H1 (cell line): ENCODE results near the gene LRRC56. TPM values are rescaled to one million over a fixed set of nuclear protein-coding genes. Genes with fewer than 3 reads are reported as not detected.

ENCODE experiments used
- CTCF ChIA-PET: fragments of 300-600 bp; sonication (Branson Sonifier 250); formaldehyde crosslinking; loops from one replicate; lab custom pipeline; 2021; ENCODE audit not compliant: partially characterized antibody; lab: Charles Lee
- POLR2A ChIA-PET: fragments of 300-600 bp; sonication (Branson Sonifier 250); formaldehyde crosslinking; loops from one replicate; lab custom pipeline; 2021; ENCODE audit warnings: inconsistent platforms; ENCODE audit not compliant: partially characterized antibody; lab: Charles Lee
- DNase-seq, 2 experiments: peaks; one replicate each; pipeline versions ENCODE4 v3.0.0 to v3.0.0-alpha.2; 2010 to 2022; ENCODE audit warnings: low spot score in 2 of 2, low read depth in 1 of 2, mixed read lengths in 1 of 2
- FAIRE-seq: peaks from 2 replicates; lab custom pipeline; 2011; peaks lifted over from hg19 to GRCh38; lab: Jason Lieb, UNC
- H2AFZ ChIP-seq: 2 replicates; pipeline ENCODE4 v1.8.1; 2012; ENCODE audit warnings: low read length, inconsistent platforms
- H2AK5ac ChIP-seq: 2 replicates; pipeline ENCODE4 v1.6.1; 2013; ENCODE audit warnings: low read depth, low read length
- H2BK120ac ChIP-seq: replicated peaks from 2 replicates; pipeline ENCODE3; 2013; ENCODE audit warnings: low read depth, low read length, inconsistent platforms
- H2BK12ac ChIP-seq: 2 replicates; pipeline ENCODE4 v1.6.1; 2013; ENCODE audit warnings: low read depth, low read length
- H2BK15ac ChIP-seq: 2 replicates; pipeline ENCODE4 v1.6.1; 2013; ENCODE audit warnings: low read length
- H2BK20ac ChIP-seq: 2 replicates; pipeline ENCODE4 v1.6.1; 2013; ENCODE audit warnings: low read length
- H2BK5ac ChIP-seq: 2 replicates; pipeline ENCODE4 v1.6.1; 2013; ENCODE audit warnings: low read depth, low read length
- H3K14ac ChIP-seq: 2 replicates; pipeline ENCODE4 v1.6.1; 2013; ENCODE audit warnings: inconsistent platforms; ENCODE audit not compliant: insufficient read length
- H3K18ac ChIP-seq: 2 replicates; pipeline ENCODE4 v1.6.1; 2013; ENCODE audit warnings: low read length; ENCODE audit errors: extremely low read depth
- H3K23ac ChIP-seq: 2 replicates; pipeline ENCODE4 v1.6.1; 2013; ENCODE audit warnings: inconsistent platforms; ENCODE audit not compliant: insufficient read length
- H3K23me2 ChIP-seq: 2 replicates; pipeline ENCODE4 v1.6.1; 2013; ENCODE audit warnings: low read depth, low read length
- H3K27ac ChIP-seq: 2 replicates; pipeline ENCODE4 v1.6.1; 2011; ENCODE audit warnings: low read depth, low read length, inconsistent platforms
- H3K27me3 ChIP-seq, 4 experiments: replicated peaks in 1 of 4; 1 replicate in 1 of 4; 2 replicates in 3 of 4; pipeline versions ENCODE4 v1.6.1 to v1.8.1; 2011 to 2013; ENCODE audit warnings: low read length in 3 of 4, mild to moderate bottlenecking in 3 of 4, inconsistent platforms in 2 of 4, mixed read lengths in 2 of 4, moderate library complexity in 1 of 4; ENCODE audit not compliant: control insufficient read depth in 3 of 4, insufficient read depth in 3 of 4; ENCODE audit errors: extremely low read depth in 1 of 4
- H3K36me3 ChIP-seq, 4 experiments: 2 replicates each; pipeline versions ENCODE4 v1.6.1 to v1.8.1; 2011 to 2013; ENCODE audit warnings: mild to moderate bottlenecking in 4 of 4, low read length in 3 of 4, moderate library complexity in 2 of 4, control low read depth in 1 of 4, inconsistent platforms in 1 of 4; ENCODE audit not compliant: insufficient read depth in 4 of 4, control insufficient read depth in 2 of 4
- H3K4ac ChIP-seq: replicated peaks from 2 replicates; pipeline ENCODE3; 2013; ENCODE audit warnings: low read length, low read depth, mixed read lengths, inconsistent platforms; ENCODE audit not compliant: insufficient read length
- H3K4me1 ChIP-seq, 4 experiments: replicated peaks in 1 of 4; 1 replicate in 1 of 4; 2 replicates in 3 of 4; pipeline versions ENCODE4 v1.6.1 to v1.8.1; 2011 to 2013; ENCODE audit warnings: low read length in 3 of 4, inconsistent platforms in 2 of 4, mixed read lengths in 1 of 4; ENCODE audit not compliant: insufficient read depth in 4 of 4, control insufficient read depth in 3 of 4
- H3K4me2 ChIP-seq, 2 experiments: 2 replicates each; pipeline versions ENCODE4 v1.6.1 to v1.8.1; 2011 to 2013; ENCODE audit warnings: low read depth in 2 of 2, low read length in 2 of 2, control low read depth in 1 of 2, inconsistent platforms in 1 of 2, mild to moderate bottlenecking in 1 of 2; ENCODE audit not compliant: insufficient read depth in 1 of 2
- H3K4me3 ChIP-seq, 4 experiments: fragments of 200-600, 300-600 bp in 1 of 4; sonication (generic), shearing (Covaris generic), sonication (Bioruptor Twin) in 1 of 4; 2 replicates each; pipeline versions ENCODE4 v1.5.1 to v1.8.1; 2011 to 2016; ENCODE audit warnings: low read length in 4 of 4, low read depth in 3 of 4, control low read depth in 2 of 4, inconsistent platforms in 2 of 4, mild to moderate bottlenecking in 2 of 4, mixed read lengths in 1 of 4, moderate library complexity in 1 of 4; ENCODE audit not compliant: insufficient read depth in 2 of 4; ENCODE audit errors: extremely low read depth in 1 of 4
- H3K56ac ChIP-seq: replicated peaks from 2 replicates; pipeline ENCODE3; 2013; ENCODE audit warnings: low read depth, mild to moderate bottlenecking, mixed read lengths, low read length, inconsistent platforms; ENCODE audit not compliant: insufficient read length
- H3K79me1 ChIP-seq: 2 replicates; pipeline ENCODE4 v1.6.1; 2013; ENCODE audit warnings: low read depth, low read length, control low read depth
- H3K79me2 ChIP-seq, 2 experiments: 2 replicates each; pipeline versions ENCODE4 v1.6.1 to v1.8.1; 2012 to 2013; ENCODE audit warnings: low read length in 2 of 2, mild to moderate bottlenecking in 2 of 2, inconsistent platforms in 1 of 2; ENCODE audit not compliant: insufficient read depth in 2 of 2, control insufficient read depth in 1 of 2
- H3K9ac ChIP-seq, 4 experiments: replicated peaks in 1 of 4; 1 replicate in 1 of 4; 2 replicates in 3 of 4; pipeline versions ENCODE4 v1.6.1 to v1.8.1; 2011 to 2013; ENCODE audit warnings: low read depth in 3 of 4, low read length in 3 of 4, control low read depth in 2 of 4, mild to moderate bottlenecking in 2 of 4, moderate library complexity in 2 of 4, inconsistent platforms in 1 of 4; ENCODE audit errors: extremely low read depth in 1 of 4
- H3K9me3 ChIP-seq, 2 experiments: 2 replicates each; pipeline versions ENCODE4 v1.6.1 to v1.8.1; 2012 to 2013; ENCODE audit warnings: mild to moderate bottlenecking in 2 of 2, moderate library complexity in 2 of 2, control low read depth in 1 of 2, inconsistent platforms in 1 of 2, low read depth in 1 of 2, low read length in 1 of 2, mixed read lengths in 1 of 2; ENCODE audit not compliant: insufficient read depth in 2 of 2
- H4K20me1 ChIP-seq, 2 experiments: replicated peaks in 1 of 2; 2 replicates each; pipeline versions ENCODE3 to v1.8.1; 2011 to 2013; ENCODE audit warnings: inconsistent platforms in 2 of 2, low read length in 2 of 2, mild to moderate bottlenecking in 1 of 2; ENCODE audit not compliant: insufficient read depth in 2 of 2, control insufficient read depth in 1 of 2
- H4K5ac ChIP-seq: 2 replicates; pipeline ENCODE4 v1.6.1; 2013; ENCODE audit warnings: low read length, low read depth, mixed read lengths, inconsistent platforms; ENCODE audit not compliant: insufficient read length
- H4K8ac ChIP-seq: 2 replicates; pipeline ENCODE4 v1.8.0; 2013; ENCODE audit warnings: mild to moderate bottlenecking, moderate library complexity, low read length, inconsistent platforms; ENCODE audit not compliant: insufficient read depth; ENCODE audit errors: extremely low read depth
- H4K91ac ChIP-seq: replicated peaks from 2 replicates; pipeline ENCODE3; 2013; ENCODE audit warnings: low read length, mixed read lengths, inconsistent platforms; ENCODE audit not compliant: insufficient read length
- JUND ChIP-seq: IDR thresholded peaks from 2 replicates; pipeline ENCODE4 v1.6.1; 2011; ENCODE audit warnings: mild to moderate bottlenecking, improper control_type of control experiment, low read length
- KDM4A ChIP-seq: IDR thresholded peaks from one replicate; pipeline ENCODE4 v1.7.1; 2012; ENCODE audit warnings: low read depth, mild to moderate bottlenecking, moderate library complexity, low read length, inconsistent platforms; ENCODE audit not compliant: severe bottlenecking
- RXRA ChIP-seq: IDR thresholded peaks from 2 replicates; pipeline ENCODE4 v1.6.1; 2011; ENCODE audit warnings: low read depth, mild to moderate bottlenecking, low read length, moderate library complexity; ENCODE audit not compliant: insufficient read depth
- SIRT6 ChIP-seq: IDR thresholded peaks from one replicate; pipeline ENCODE4 v1.7.1; 2012; ENCODE audit warnings: low read length, inconsistent platforms
- SP4 ChIP-seq: IDR thresholded peaks from 2 replicates; pipeline ENCODE4 v1.6.1; 2012; ENCODE audit warnings: low read length, inconsistent platforms
- WGBS, 2 experiments: shearing (Covaris generic) in 1 of 2; methylation state at CpG; one replicate each; pipeline versions ENCODE4 v1.1.6 to v1.1.7; 2013 to 2015; ENCODE audit warnings: low lambda C conversion rate in 2 of 2, mixed read lengths in 2 of 2, inconsistent platforms in 1 of 2, low coverage in 1 of 2, missing lambda C conversion rate in 1 of 2; ENCODE audit not compliant: insufficient replicate concordance in 2 of 2, insufficient coverage in 1 of 2, insufficient read length in 1 of 2; ENCODE audit errors: extremely low coverage in 1 of 2, missing lambda C conversion rate in 1 of 2; 5-methylcytosine and 5-hydroxymethylcytosine counted together
- polyA plus RNA-seq, 7 experiments: library from polyadenylated mRNA; depleted of rRNA in 3 of 7; stranded (reverse) in 5 of 7; unstranded in 2 of 7; fragments of >200 nt in 5 of 7; fragments of 200-250 nt in 2 of 7; gene quantifications; 1 replicate in 5 of 7; 2 replicates in 1 of 7; 4 replicates in 1 of 7; pipeline versions ENCODE4 v1.2.1 to v1.2.3, GENCODE V29; 2011 to 2013; ENCODE audit warnings: missing spikeins in 2 of 7, mixed read lengths in 2 of 7
- total RNA-seq: library from RNA; stranded (reverse); fragmentation: NEBNext Ultra II Directional; extraction: Animal tissue kit (Norgen Biotek cat#: 25700); gene quantifications from 2 replicates; pipeline ENCODE4 v1.2.1, GENCODE V29; 2021

LRRC56 gene
- total and polyA plus RNA-seq, 2 of the 8 experiments (the other 6 are each of a cell fraction or from before 2014, with no cell fraction given): 0.94 to 1.9 TPM

- no peak overlapping the region for H3K14ac ChIP-seq
- H2BK120ac ChIP-seq: no peak overlapping the region
- H3K23ac ChIP-seq: no peak overlapping the region
- peaks cover 29 to 69% (median 54%) of the 10 kb centered on the region in 4 experiments for H3K36me3 ChIP-seq
- no peak for DNase-seq
- no peak overlapping the region for H4K91ac ChIP-seq
- H2BK12ac ChIP-seq: no peak overlapping the region
- H3K9me3 ChIP-seq: no peaks in the 10 kb centered on the region
- H2BK15ac ChIP-seq: no peak overlapping the region
- H3K18ac ChIP-seq: no peak overlapping the region
- H3K27ac ChIP-seq: no peak overlapping the region
- no peaks in the 10 kb centered on the region for H3K79me2 ChIP-seq
- no peaks in the 10 kb centered on the region for H3K27me3 ChIP-seq
- H3K4me1 ChIP-seq: no peaks in the 10 kb centered on the region
- H3K4me2 ChIP-seq: no peak overlapping the region
- POLR2A ChIA-PET: interaction anchor here (1.0 to 1.5 kb wide), 4 partner anchors 10 to 146 kb away, joined by 3 to 4 read pairs (median 3); partner anchors contain the start of genes IRF7 and TALDO1
- CTCF ChIA-PET: interaction anchor here (0.6 to 1.4 kb wide), 3 partner anchors 10 to 47 kb away, joined by 3 to 6 read pairs (median 3); no protein-coding TSS in a partner anchor
- H4K8ac ChIP-seq: no peak overlapping the region
- no peak overlapping the region for H2AFZ ChIP-seq
- H2BK5ac ChIP-seq: no peak overlapping the region
- no peaks in the 10 kb centered on the region for H3K23me2 ChIP-seq
- no peak overlapping the region for H2AK5ac ChIP-seq
- no peak overlapping the region for H3K9ac ChIP-seq
- no peak overlapping the region for H3K56ac ChIP-seq
- no peak overlapping the region for H3K4me3 ChIP-seq
- H3K4ac ChIP-seq: no peak overlapping the region
- peaks cover 0 to 19% of the 10 kb centered on the region in 2 experiments for H4K20me1 ChIP-seq
- WGBS, 2 experiments: 95% methylated on average over 22 of the region's 23 CpGs; no CpG with 5 or more reads in 1 of the 2 experiments
- H2BK20ac ChIP-seq: no peak overlapping the region
- TF ChIP-seq SIRT6 (no peak), SP4 (no peak), RXRA (no peak), KDM4A (no peak), JUND (no peak)
- no peak overlapping the region for H4K5ac ChIP-seq
- peaks cover 6% of the 10 kb centered on the region; the same call in 1 of the 2 replicates for H3K79me1 ChIP-seq
- FAIRE-seq: no peak
Measured at GRCh38 chr11:601573-602245, 64.4 kb downstream of the LRRC56 start.
